Measurements from ENCODE around the gene AGAP1. TPM values are rescaled to one million over a fixed set of nuclear protein-coding genes. Genes with fewer than 3 reads are reported as not detected.

AGAP1 gene
- total and polyA plus RNA-seq, 8 donors: 5.0 to 27.6 (median 17.4) TPM

- no peak overlapping the region for H3K4me3 ChIP-seq
- DNase-seq (no peak), ATAC-seq (no peak), FAIRE-seq (no peak)
- H3K27ac ChIP-seq: no peak overlapping the region
- no peaks in the 10 kb centered on the region for H3K9me3 ChIP-seq
- H3K4me1 ChIP-seq: peaks cover 0 to 5% (median 3%) of the 10 kb centered on the region in 3 donors
- 45 to 48% methylated on average over 6 of the region's 6 CpGs for WGBS, 2 donors
- no peaks in the 10 kb centered on the region for H3K36me3 ChIP-seq
- no peak for TF ChIP-seq CTCF (IDR thresholded peaks at IDR 0.05)
- peaks cover 12 to 62% (median 21%) of the 10 kb centered on the region in 4 donors for H3K27me3 ChIP-seq
- intact Hi-C loops (cut with DNase I): no loop called here
These were observed 681.8 kb downstream of the AGAP1 start for GRCh38 chr2:236175548-236176150.

- FAIRE-seq (no peak), DNase-seq (no peak), ATAC-seq (peak in 2 of 4 donors; percentile 39 to 42)
- WGBS, 2 donors: 6 to 9% methylated on average over 7 of the region's 7 CpGs
- Histone ChIP-seq H3K9me3 (no peaks in the 10 kb centered on the region), H3K4me1 (peaks cover 0 to 5% (median 3%) of the 10 kb centered on the region in 3 donors), H3K27ac (no peak overlapping the region), H3K36me3 (no peaks in the 10 kb centered on the region), H3K27me3 (peaks cover 12 to 66% (median 19%) of the 10 kb centered on the region in 4 donors), H3K4me3 (no peak overlapping the region)
- TF ChIP-seq CTCF (IDR thresholded peaks at IDR 0.05): peak in 2 of 4 donors; percentile 12 to 23
- intact Hi-C loops (cut with DNase I): no loop called here
These were observed 682.6 kb downstream of the AGAP1 start for GRCh38 chr2:236176417-236176816.

GRCh38 chr2:236176951-236177350, 683.1 kb downstream of the AGAP1 start:
- no peak for TF ChIP-seq CTCF (IDR thresholded peaks at IDR 0.05)
- WGBS, 2 donors: 39 to 50% methylated on average over 21 of the region's 21 CpGs
- ATAC-seq (no peak), FAIRE-seq (no peak), DNase-seq (no peak)
- intact Hi-C loops (cut with DNase I): no loop called here
- Histone ChIP-seq H3K27me3 (peaks cover 12 to 66% (median 20%) of the 10 kb centered on the region in 4 donors), H3K4me1 (peaks cover 0 to 5% (median 3%) of the 10 kb centered on the region in 3 donors), H3K4me3 (no peak overlapping the region), H3K36me3 (no peaks in the 10 kb centered on the region), H3K27ac (no peak overlapping the region), H3K9me3 (no peaks in the 10 kb centered on the region)

GRCh38 chr2:236177604-236177966, 683.7 kb downstream of the AGAP1 start:
- Histone ChIP-seq H3K36me3 (no peaks in the 10 kb centered on the region), H3K4me1 (peaks cover 0 to 5% (median 3%) of the 10 kb centered on the region in 3 donors), H3K27ac (no peak overlapping the region), H3K9me3 (no peaks in the 10 kb centered on the region), H3K4me3 (peak overlapping the region in 1 of 4 donors; percentile 43), H3K27me3 (peaks cover 12 to 61% (median 20%) of the 10 kb centered on the region in 4 donors)
- 10 to 11% methylated on average over 20 of the region's 20 CpGs for WGBS, 2 donors
- intact Hi-C loops (cut with DNase I): no loop called here
- DNase-seq: peak in 2 of 6 donors; percentile 34 to 65
- peak; percentile 51 to 67 (median 56) for ATAC-seq
- no peak for FAIRE-seq
- TF ChIP-seq CTCF (IDR thresholded peaks at IDR 0.05): no peak
